ENCODE measurements around the gene ITGB7. TPM values are rescaled to one million over a fixed set of nuclear protein-coding genes. Genes with fewer than 3 reads are reported as not detected.

The ITGB7 gene
- total RNA-seq, 2 experiments from 2014 or later = 621 to 702 TPM

GRCh38 chr12:53226815-53227214, 19.8 kb upstream of the ITGB7 start:
- ChIA-PET POLR2A (no interaction called here), CTCF (interaction anchor here (1.7 to 2.8 kb wide), 2 partner anchors 13 to 41 kb away, joined by 5 to 7 read pairs; partner anchors contain the start of gene ESPL1)
- H3K27me3 Mint-ChIP-seq = no peaks in the 10 kb centered on the region
- peak overlapping the region; percentile 79 for H3K27ac Mint-ChIP-seq
- no peak for DNase-seq
- no peak overlapping the region for H3K4me3 Mint-ChIP-seq
- H3K4me1 Mint-ChIP-seq = peaks cover 67% of the 10 kb centered on the region
- peaks cover 20% of the 10 kb centered on the region for H3K36me3 Mint-ChIP-seq (ENCODE audit: low read depth)
- no peaks in the 10 kb centered on the region for H3K9me3 Mint-ChIP-seq

- ChIA-PET POLR2A (no interaction called here), CTCF (interaction anchor here (0.6 to 2.8 kb wide), 5 partner anchors 10 to 42 kb away, joined by 3 to 7 read pairs (median 5); partner anchors contain the start of gene ESPL1)
- no peak overlapping the region for H3K4me3 Mint-ChIP-seq
- H3K27ac Mint-ChIP-seq = peak overlapping the region; percentile 78
- no peaks in the 10 kb centered on the region for H3K9me3 Mint-ChIP-seq
- DNase-seq = no peak
- H3K4me1 Mint-ChIP-seq = peaks cover 63% of the 10 kb centered on the region
- peaks cover 20% of the 10 kb centered on the region for H3K36me3 Mint-ChIP-seq (ENCODE audit: low read depth)
- H3K27me3 Mint-ChIP-seq = no peaks in the 10 kb centered on the region
Observed at GRCh38 chr12:53225635-53226424, 18.8 kb upstream of the ITGB7 start.

- H3K27me3 Mint-ChIP-seq = no peaks in the 10 kb centered on the region
- DNase-seq = no peak
- H3K4me1 Mint-ChIP-seq = peaks cover 62% of the 10 kb centered on the region
- ChIA-PET POLR2A (no interaction called here), CTCF (interaction anchor here (0.9 to 1.7 kb wide), 4 partner anchors 11 to 58 kb away, joined by 3 to 6 read pairs (median 5); partner anchors contain the start of gene ESPL1)
- no peaks in the 10 kb centered on the region for H3K9me3 Mint-ChIP-seq
- peak overlapping the region; percentile 3 for H3K4me3 Mint-ChIP-seq
- H3K36me3 Mint-ChIP-seq (ENCODE audit: low read depth) = peaks cover 20% of the 10 kb centered on the region
- H3K27ac Mint-ChIP-seq = peak overlapping the region; percentile 78
Observed at GRCh38 chr12:53224897-53225634, 18.0 kb upstream of the ITGB7 start.

- peaks cover 23% of the 10 kb centered on the region for H3K36me3 Mint-ChIP-seq (ENCODE audit: low read depth)
- no peak for DNase-seq
- H3K4me1 Mint-ChIP-seq = peaks cover 57% of the 10 kb centered on the region
- no peaks in the 10 kb centered on the region for H3K27me3 Mint-ChIP-seq
- no peaks in the 10 kb centered on the region for H3K9me3 Mint-ChIP-seq
- ChIA-PET CTCF (interaction anchor here (0.7 to 1.6 kb wide), 6 partner anchors 10 to 59 kb away, joined by 3 to 6 read pairs (median 4); no protein-coding TSS in a partner anchor), POLR2A (no interaction called here)
- peak overlapping the region; percentile 89 for H3K27ac Mint-ChIP-seq
- peak overlapping the region; percentile 45 for H3K4me3 Mint-ChIP-seq
Observed at GRCh38 chr12:53224061-53224896, 17.2 kb upstream of the ITGB7 start.

- H3K4me3 Mint-ChIP-seq = peak overlapping the region; percentile 74
- H3K27me3 Mint-ChIP-seq = no peaks in the 10 kb centered on the region
- POLR2A ChIA-PET = no interaction called here
- H3K9me3 Mint-ChIP-seq = no peaks in the 10 kb centered on the region
- CTCF ChIA-PET = interaction anchor here (0.6 to 12.6 kb wide), 5 partner anchors 10 to 179 kb away, joined by 3 to 117 read pairs (median 4); partner anchors contain the start of gene ESPL1
- H3K27ac Mint-ChIP-seq = peak overlapping the region; percentile 91
- H3K4me1 Mint-ChIP-seq = peaks cover 59% of the 10 kb centered on the region
- peaks cover 26% of the 10 kb centered on the region for H3K36me3 Mint-ChIP-seq (ENCODE audit: low read depth)
- peak; percentile 53 for DNase-seq
Observed at GRCh38 chr12:53223389-53224060, 16.5 kb upstream of the ITGB7 start.

- H3K27me3 Mint-ChIP-seq = no peaks in the 10 kb centered on the region
- ChIA-PET CTCF (interaction anchor here (0.9 to 12.6 kb wide), 4 partner anchors 9 to 45 kb away, joined by 3 to 117 read pairs (median 4); partner anchors contain the start of gene ESPL1), POLR2A (no interaction called here)
- DNase-seq = no peak
- H3K36me3 Mint-ChIP-seq (ENCODE audit: low read depth) = peaks cover 28% of the 10 kb centered on the region
- peak overlapping the region; percentile 74 for H3K4me3 Mint-ChIP-seq
- peak overlapping the region; percentile 91 for H3K27ac Mint-ChIP-seq
- H3K4me1 Mint-ChIP-seq = peaks cover 64% of the 10 kb centered on the region
- no peaks in the 10 kb centered on the region for H3K9me3 Mint-ChIP-seq
Observed at GRCh38 chr12:53222806-53223261, 15.8 kb upstream of the ITGB7 start.

- no peak for DNase-seq
- Mint-ChIP-seq H3K27me3 (no peaks in the 10 kb centered on the region), H3K9me3 (no peaks in the 10 kb centered on the region), H3K4me1 (peaks cover 70% of the 10 kb centered on the region), H3K4me3 (peak overlapping the region; percentile 74), H3K36me3 (ENCODE audit: low read depth) (peaks cover 32% of the 10 kb centered on the region), H3K27ac (peak overlapping the region; percentile 91)
- ChIA-PET CTCF (interaction anchor here (0.9 to 12.6 kb wide), 3 partner anchors 9 to 46 kb away, joined by 3 to 117 read pairs (median 4); partner anchors contain the start of gene ESPL1), POLR2A (no interaction called here)
Observed at GRCh38 chr12:53222170-53222721, 15.2 kb upstream of the ITGB7 start.

GRCh38 chr12:53221203-53222080, 14.4 kb upstream of the ITGB7 start:
- peak; percentile 55 for DNase-seq
- no peaks in the 10 kb centered on the region for H3K9me3 Mint-ChIP-seq
- peaks cover 35% of the 10 kb centered on the region for H3K36me3 Mint-ChIP-seq (ENCODE audit: low read depth)
- H3K4me1 Mint-ChIP-seq = peaks cover 71% of the 10 kb centered on the region
- CTCF ChIA-PET = interaction anchor here (0.7 to 12.6 kb wide), 4 partner anchors 8 to 118 kb away, joined by 3 to 117 read pairs (median 3); partner anchors contain the start of genes ESPL1 and SOAT2
- POLR2A ChIA-PET = no interaction called here
- no peaks in the 10 kb centered on the region for H3K27me3 Mint-ChIP-seq
- H3K4me3 Mint-ChIP-seq = peak overlapping the region; percentile 98
- peak overlapping the region; percentile 92 for H3K27ac Mint-ChIP-seq

- Mint-ChIP-seq H3K9me3 (no peaks in the 10 kb centered on the region), H3K27me3 (no peaks in the 10 kb centered on the region), H3K4me3 (peak overlapping the region; percentile 98), H3K4me1 (peaks cover 74% of the 10 kb centered on the region), H3K36me3 (ENCODE audit: low read depth) (peaks cover 39% of the 10 kb centered on the region), H3K27ac (peak overlapping the region; percentile 92)
- DNase-seq = peak; percentile 85
- ChIA-PET CTCF (interaction anchor here (0.7 to 12.6 kb wide), 10 partner anchors 9 to 124 kb away, joined by 3 to 117 read pairs (median 3); partner anchors contain the start of genes AAAS, ESPL1 and SOAT2), POLR2A (interaction anchor here (0.9 to 1.0 kb wide), 2 partner anchors 47 to 101 kb away, joined by 3 to 5 read pairs; partner anchors contain the start of genes AAAS and ESPL1)
Observed at GRCh38 chr12:53220694-53221202, 13.7 kb upstream of the ITGB7 start.

GRCh38 chr12:53219956-53220693, 13.1 kb upstream of the ITGB7 start:
- Mint-ChIP-seq H3K4me3 (peak overlapping the region; percentile 98), H3K4me1 (peaks cover 74% of the 10 kb centered on the region), H3K27ac (peak overlapping the region; percentile 92), H3K9me3 (no peaks in the 10 kb centered on the region), H3K36me3 (ENCODE audit: low read depth) (peaks cover 39% of the 10 kb centered on the region), H3K27me3 (no peaks in the 10 kb centered on the region)
- peak; percentile 89 for DNase-seq
- POLR2A ChIA-PET = interaction anchor here (0.8 to 1.0 kb wide), 4 partner anchors 11 to 101 kb away, joined by 3 to 5 read pairs (median 4); partner anchors contain the start of genes AAAS and ESPL1
- CTCF ChIA-PET = interaction anchor here (0.5 to 12.6 kb wide), 17 partner anchors 8 to 379 kb away, joined by 3 to 117 read pairs (median 3); partner anchors contain the start of genes AAAS and ESPL1
